SK-N-SH treated with all-trans-retinoic acid at 6 μM for 48 hours (cell line): Measurements from ENCODE around the gene FOXF1.

Experiments used
- CSRNP3 ChIP-seq: fragments of 250-450 bp; sonication (Bioruptor Pico); IDR thresholded peaks from 2 replicates; pipeline ENCODE4 v1.5.1; 2021; ENCODE audit warnings: mild to moderate bottlenecking, moderate library complexity
- ESRRG ChIP-seq: fragments of 250-450 bp; sonication (Bioruptor Pico); IDR thresholded peaks from 2 replicates; pipeline ENCODE4 v1.6.1; 2021; ENCODE audit warnings: mild to moderate bottlenecking
- ISL1 ChIP-seq: fragments of 250-450 bp; sonication (Bioruptor Pico); IDR thresholded peaks from 2 replicates; pipeline ENCODE4 v2.1.2; 2022; ENCODE audit warnings: mild to moderate bottlenecking, moderate library complexity
- OSR1 ChIP-seq: fragments of 250-450 bp; sonication (Bioruptor Pico); IDR thresholded peaks from 2 replicates; pipeline ENCODE4 v1.8.0; 2022; ENCODE audit warnings: moderate library complexity, mild to moderate bottlenecking, inconsistent platforms
- PATZ1 ChIP-seq: fragments of 250-450 bp; sonication (Bioruptor Pico); IDR thresholded peaks from 2 replicates; pipeline ENCODE4 v1.8.0; 2020; ENCODE audit warnings: mild to moderate bottlenecking, moderate library complexity, borderline replicate concordance
- POU6F1 ChIP-seq: fragments of 250-450 bp; sonication (Bioruptor Pico); IDR thresholded peaks from 2 replicates; pipeline ENCODE4 v1.8.0; 2021; ENCODE audit warnings: low read depth, mild to moderate bottlenecking, moderate library complexity, borderline replicate concordance
- ZC3H10 ChIP-seq: fragments of 250-450 bp; sonication (Bioruptor Pico); IDR thresholded peaks from 2 replicates; pipeline ENCODE4 v1.5.1; 2021; ENCODE audit warnings: mild to moderate bottlenecking, moderate library complexity
- ZFP3 ChIP-seq: fragments of 250-450 bp; sonication (Bioruptor Pico); IDR thresholded peaks from 2 replicates; pipeline ENCODE4 v1.5.0; 2020; ENCODE audit warnings: mild to moderate bottlenecking, moderate library complexity
- ZFP30 ChIP-seq: fragments of 450-650 bp; formaldehyde crosslinking; IDR thresholded peaks from 2 replicates; pipeline ENCODE4 v1.5.0; 2022; ENCODE audit warnings: mild to moderate bottlenecking, moderate library complexity
- ZNF8 ChIP-seq: fragments of 450-650 bp; formaldehyde crosslinking; IDR thresholded peaks from 2 replicates; pipeline ENCODE4 v1.5.0; 2020; ENCODE audit warnings: mild to moderate bottlenecking, moderate library complexity

- TF ChIP-seq OSR1 (CRISPR knock-in tag): no peak
- no peak for TF ChIP-seq ZC3H10 (CRISPR knock-in tag)
- no peak for TF ChIP-seq ZFP30 (CRISPR knock-in tag)
- TF ChIP-seq ISL1: no peak
- TF ChIP-seq CSRNP3 (CRISPR knock-in tag): no peak
- TF ChIP-seq ZNF8: no peak
- TF ChIP-seq ESRRG (CRISPR knock-in tag): no peak
- no peak for TF ChIP-seq POU6F1 (CRISPR knock-in tag)
- TF ChIP-seq PATZ1 (CRISPR knock-in tag): no peak
- no peak for TF ChIP-seq ZFP3 (CRISPR knock-in tag)
These were observed 13.7 kb downstream of the FOXF1 start for GRCh38 chr16:86524029-86524428.
